ENCODE results near the gene RYR1.

- TF ChIP-seq TCF7L2 (IDR thresholded peaks at IDR 0.05; ENCODE audit: low read depth, low read length) (no peak), NFYB (CRISPR knock-in tag; IDR thresholded peaks at IDR 0.05) (no peak), KDM5A (IDR thresholded peaks at IDR 0.05; ENCODE audit: borderline replicate concordance, low read length) (no peak)
- TF ChIP-seq, protein P1, sequence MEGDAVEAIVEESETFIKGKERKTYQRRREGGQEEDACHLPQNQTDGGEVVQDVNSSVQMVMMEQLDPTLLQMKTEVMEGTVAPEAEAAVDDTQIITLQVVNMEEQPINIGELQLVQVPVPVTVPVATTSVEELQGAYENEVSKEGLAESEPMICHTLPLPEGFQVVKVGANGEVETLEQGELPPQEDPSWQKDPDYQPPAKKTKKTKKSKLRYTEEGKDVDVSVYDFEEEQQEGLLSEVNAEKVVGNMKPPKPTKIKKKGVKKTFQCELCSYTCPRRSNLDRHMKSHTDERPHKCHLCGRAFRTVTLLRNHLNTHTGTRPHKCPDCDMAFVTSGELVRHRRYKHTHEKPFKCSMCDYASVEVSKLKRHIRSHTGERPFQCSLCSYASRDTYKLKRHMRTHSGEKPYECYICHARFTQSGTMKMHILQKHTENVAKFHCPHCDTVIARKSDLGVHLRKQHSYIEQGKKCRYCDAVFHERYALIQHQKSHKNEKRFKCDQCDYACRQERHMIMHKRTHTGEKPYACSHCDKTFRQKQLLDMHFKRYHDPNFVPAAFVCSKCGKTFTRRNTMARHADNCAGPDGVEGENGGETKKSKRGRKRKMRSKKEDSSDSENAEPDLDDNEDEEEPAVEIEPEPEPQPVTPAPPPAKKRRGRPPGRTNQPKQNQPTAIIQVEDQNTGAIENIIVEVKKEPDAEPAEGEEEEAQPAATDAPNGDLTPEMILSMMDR (CRISPR knock-in tag; IDR thresholded peaks at IDR 0.05): no peak
Observed at GRCh38 chr19:38458991-38459390, 25.5 kb downstream of the RYR1 start.
